Ectodermal cell (in vitro differentiated cells): ENCODE measurements around the gene PRM3.
A peak's percentile ranks its signal among the peaks of the same experiment; 100 is the strongest.

ENCODE experiments used
- H3K27ac ChIP-seq: 2 replicates; pipeline ENCODE4 v1.7.0; 2013; ENCODE audit warnings: mild to moderate bottlenecking, low read depth, low read length; ENCODE audit not compliant: insufficient read depth, poor library complexity, severe bottlenecking
- H3K27me3 ChIP-seq: 2 replicates; pipeline ENCODE4 v1.7.0; 2013; ENCODE audit warnings: mild to moderate bottlenecking, low read length; ENCODE audit not compliant: insufficient read depth, control insufficient read depth, poor library complexity, severe bottlenecking
- H3K36me3 ChIP-seq: one replicate; pipeline ENCODE4 v1.7.0; 2013; ENCODE audit warnings: low read length; ENCODE audit not compliant: control insufficient read depth, insufficient read depth
- H3K4me1 ChIP-seq: one replicate; pipeline ENCODE4 v1.7.0; 2013; ENCODE audit warnings: low read length; ENCODE audit not compliant: control insufficient read depth, insufficient read depth
- H3K4me3 ChIP-seq: 2 replicates; pipeline ENCODE4 v1.7.0; 2013; ENCODE audit warnings: low read depth, low read length, control low read depth; ENCODE audit not compliant: insufficient read depth
- H3K9me3 ChIP-seq: 2 replicates; pipeline ENCODE4 v1.7.0; 2013; ENCODE audit warnings: mild to moderate bottlenecking, low read length, moderate library complexity; ENCODE audit not compliant: control insufficient read depth
- WGBS, 2 experiments: methylation state at CpG; one replicate each; pipeline ENCODE4 v1.1.7; 2013; ENCODE audit warnings: missing lambda C conversion rate in 2 of 2; 5-methylcytosine and 5-hydroxymethylcytosine counted together

Gene PRM3

GRCh38 chr16:11258553-11259492 lies 14.6 kb downstream of the PRM3 start:
- 91 to 94% methylated on average over 15 of the region's 15 CpGs for WGBS, 2 experiments
- H3K4me3 ChIP-seq = no peak overlapping the region
- peaks cover 5% of the 10 kb centered on the region for H3K4me1 ChIP-seq
- H3K36me3 ChIP-seq = no peaks in the 10 kb centered on the region
- no peak overlapping the region for H3K27ac ChIP-seq
- H3K9me3 ChIP-seq = no peaks in the 10 kb centered on the region
- H3K27me3 ChIP-seq = peaks cover 21% of the 10 kb centered on the region

GRCh38 chr16:11257131-11257938 lies 16.1 kb downstream of the PRM3 start:
- Histone ChIP-seq H3K27me3 (peaks cover 21% of the 10 kb centered on the region), H3K4me3 (peak overlapping the region; percentile 49), H3K27ac (no peak overlapping the region), H3K36me3 (no peaks in the 10 kb centered on the region), H3K4me1 (peaks cover 10% of the 10 kb centered on the region), H3K9me3 (no peaks in the 10 kb centered on the region)
- 29 to 32% methylated on average over 20 to 21 of the region's 21 CpGs for WGBS, 2 experiments

- no peaks in the 10 kb centered on the region for H3K36me3 ChIP-seq
- 1% methylated on average over 32 of the region's 32 CpGs for WGBS, 2 experiments
- no peaks in the 10 kb centered on the region for H3K9me3 ChIP-seq
- H3K27me3 ChIP-seq = peaks cover 21% of the 10 kb centered on the region
- peak overlapping the region; percentile 72 for H3K27ac ChIP-seq
- H3K4me1 ChIP-seq = peaks cover 10% of the 10 kb centered on the region
- H3K4me3 ChIP-seq = peak overlapping the region; percentile 49
Observed at GRCh38 chr16:11256661-11257130, 16.7 kb downstream of the PRM3 start.

GRCh38 chr16:11255737-11256660 lies 17.4 kb downstream of the PRM3 start, which contains the start of gene SOCS1:
Gene SOCS1, minus strand, starts transcription at chr16:11256204. Its CDS starts 726 bp downstream, at chr16:11255478.
- peak within 1 kb of the TSS; percentile 49 for H3K4me3 ChIP-seq
- no peaks in the 10 kb centered on the region for H3K9me3 ChIP-seq
- peaks cover 10% of the 10 kb centered on the region for H3K4me1 ChIP-seq
- peak within 1 kb of the TSS; percentile 72 for H3K27ac ChIP-seq
- no peaks in the 10 kb centered on the region for H3K36me3 ChIP-seq
- peaks cover 21% of the 10 kb centered on the region for H3K27me3 ChIP-seq
- WGBS, 2 experiments = 0% methylated on average over 100 of the region's 100 CpGs

- peaks cover 10% of the 10 kb centered on the region for H3K4me1 ChIP-seq
- H3K27ac ChIP-seq = no peak overlapping the region
- peak overlapping the region; percentile 49 for H3K4me3 ChIP-seq
- H3K27me3 ChIP-seq = peaks cover 21% of the 10 kb centered on the region
- WGBS, 2 experiments = 1% methylated on average over 105 of the region's 105 CpGs
- no peaks in the 10 kb centered on the region for H3K36me3 ChIP-seq
- H3K9me3 ChIP-seq = no peaks in the 10 kb centered on the region
Observed at GRCh38 chr16:11254913-11255736, 18.3 kb downstream of the PRM3 start.

- Histone ChIP-seq H3K36me3 (no peaks in the 10 kb centered on the region), H3K4me3 (peak overlapping the region; percentile 49), H3K27ac (no peak overlapping the region), H3K4me1 (peaks cover 10% of the 10 kb centered on the region), H3K27me3 (peaks cover 21% of the 10 kb centered on the region), H3K9me3 (no peaks in the 10 kb centered on the region)
- WGBS, 2 experiments = 37 to 41% methylated on average over 28 of the region's 29 CpGs
Observed at GRCh38 chr16:11253995-11254912, 19.2 kb downstream of the PRM3 start.

GRCh38 chr16:11253009-11253994 lies 20.1 kb downstream of the PRM3 start:
- Histone ChIP-seq H3K9me3 (no peaks in the 10 kb centered on the region), H3K4me1 (peaks cover 10% of the 10 kb centered on the region), H3K27ac (no peak overlapping the region), H3K4me3 (no peak overlapping the region), H3K36me3 (no peaks in the 10 kb centered on the region), H3K27me3 (peaks cover 21% of the 10 kb centered on the region)
- 83 to 89% methylated on average over 5 of the region's 5 CpGs for WGBS, 2 experiments
